ENCODE results near the gene SLC45A2. TPM values are rescaled to one million over a fixed set of nuclear protein-coding genes. Genes with fewer than 3 reads are reported as not detected.
"Not testable (repeated sequence)": the region's sequence is repeated elsewhere in the genome, so short reads cannot be mapped to it uniquely, and the experiment has no call there.

SLC45A2 gene
- total RNA-seq, 1 donor from 2014 or later = 0.16 TPM

DNA sequence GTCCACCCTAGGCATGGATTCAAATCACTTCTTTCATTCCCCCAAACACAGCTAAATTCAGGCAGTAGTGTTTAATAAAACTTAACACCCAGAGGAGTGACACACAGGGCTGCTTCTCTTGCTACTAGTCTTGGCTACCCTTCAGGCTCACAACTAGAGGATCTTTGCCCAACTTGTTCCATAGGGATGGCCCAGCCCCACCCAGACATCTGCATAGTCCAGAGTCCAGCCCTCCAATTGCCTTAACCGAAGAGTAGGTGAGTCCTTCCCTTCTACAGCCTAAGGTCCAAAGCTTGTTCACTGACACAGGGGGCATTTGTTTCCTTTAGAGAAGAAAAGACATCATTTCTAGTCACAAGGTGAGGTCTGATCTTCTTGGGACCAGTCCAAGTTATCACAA, 63.5 kb downstream of the SLC45A2 start:
- no peak for DNase-seq

DNA sequence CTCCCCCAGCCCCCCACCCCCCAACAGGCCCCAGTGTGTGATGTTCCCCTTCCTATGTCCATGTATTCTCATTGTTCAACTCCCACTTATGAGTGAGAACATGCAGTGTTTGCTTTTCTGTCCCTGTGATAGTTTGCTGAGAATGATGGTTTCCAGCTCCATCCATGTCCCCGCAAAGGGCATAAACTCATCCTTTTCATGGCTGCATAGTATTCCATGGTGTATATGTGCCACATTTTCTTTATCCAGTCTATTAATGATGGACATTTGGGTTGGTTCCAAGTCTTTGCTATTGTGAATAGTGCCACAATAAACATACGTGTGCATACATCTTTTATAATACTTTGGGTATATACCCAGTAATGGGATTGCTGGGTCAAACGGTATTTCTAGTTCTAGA, 69.6 kb downstream of the SLC45A2 start:
- not testable (repeated sequence) for DNase-seq

DNA sequence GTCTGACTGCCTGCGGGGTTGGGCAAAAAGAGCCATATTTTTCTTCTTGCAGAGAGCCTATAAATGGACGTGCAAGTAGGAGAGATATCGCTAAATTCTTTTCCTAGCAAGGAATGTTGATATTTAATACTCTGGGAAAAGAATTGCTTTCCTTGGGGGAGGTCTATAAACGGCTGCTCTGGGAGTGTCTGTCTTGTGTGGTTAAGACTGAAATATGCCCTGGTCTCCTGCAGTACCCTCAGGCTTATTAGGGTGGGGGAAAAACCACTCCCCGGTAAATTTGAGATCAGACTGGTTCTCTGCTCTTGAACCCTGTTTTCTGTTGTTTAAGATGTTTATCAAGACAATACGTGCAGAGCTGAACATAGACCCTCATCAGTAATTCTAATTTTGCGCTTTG, 78.2 kb downstream of the SLC45A2 start:
- not testable (repeated sequence) for DNase-seq

DNA sequence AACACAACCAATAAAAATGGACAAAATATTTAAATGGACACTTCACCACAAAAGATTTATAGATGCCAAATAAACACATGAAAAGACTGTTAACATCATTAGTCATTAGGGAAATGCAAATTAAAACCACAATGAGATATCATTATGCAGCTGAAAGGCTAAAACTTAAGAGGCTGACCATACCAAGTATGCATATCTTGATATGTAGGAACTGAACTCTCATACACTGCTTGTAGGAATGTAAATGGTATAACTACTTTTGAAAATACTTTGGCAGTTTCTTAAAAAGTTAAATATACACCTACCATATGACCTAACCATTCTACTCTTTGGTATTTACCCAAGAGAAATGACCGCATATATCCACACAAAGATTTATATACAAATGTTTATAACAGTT, 79.1 kb downstream of the SLC45A2 start:
- no peak for DNase-seq

DNA sequence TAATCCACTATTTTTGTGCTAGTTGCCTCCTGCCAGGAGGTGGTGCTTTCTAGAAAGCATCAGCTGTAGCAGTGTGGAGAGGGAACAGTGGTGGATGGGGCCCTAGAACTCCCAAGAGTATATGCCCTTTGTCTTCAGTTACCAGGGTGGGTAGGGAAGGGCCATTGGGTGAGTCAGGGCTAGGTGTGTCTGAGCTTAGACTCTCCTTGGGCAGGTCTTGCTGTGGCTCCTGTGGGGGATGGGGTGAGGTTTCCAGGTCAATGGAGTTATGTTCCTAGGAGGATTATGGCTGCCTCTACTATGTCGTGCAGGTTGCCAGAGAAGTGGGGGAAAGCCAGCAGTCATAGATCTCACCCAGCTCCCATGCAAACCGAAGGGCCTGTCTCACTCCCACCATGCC, 81.4 kb downstream of the SLC45A2 start:
- no peak for DNase-seq

DNA sequence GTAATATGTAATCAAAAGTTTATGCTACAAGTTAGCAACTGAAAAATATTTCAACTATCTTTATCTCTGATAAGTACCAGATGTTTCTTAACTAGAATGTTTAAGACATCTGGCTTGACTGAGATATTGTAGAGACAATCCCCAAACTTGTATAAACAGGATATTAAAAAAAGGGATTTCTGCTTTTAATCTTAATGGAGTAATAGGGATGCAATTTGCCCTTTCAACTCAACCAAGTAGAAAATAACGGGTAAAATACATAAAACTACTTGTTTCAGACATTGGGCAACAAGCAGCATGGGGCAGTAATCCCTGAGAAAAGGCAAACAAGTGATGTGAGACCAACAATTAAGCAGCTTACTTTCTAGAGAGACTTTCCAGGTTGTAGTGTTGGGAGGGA, 83.3 kb downstream of the SLC45A2 start:
- no peak for DNase-seq

Small RNAs within 50 kb of the gene (small RNA-seq; reads per million reads assigned to genes)
- gene AC139783.1 = not detected

Other genes starting within 250 kb of the SLC45A2 start
- gene ADAMTS12, start 92.7 kb downstream of the SLC45A2 start, total RNA-seq = 1.2 TPM
- gene RXFP3, start 48.3 kb downstream of the SLC45A2 start, total RNA-seq = 0.94 TPM
- 10.6 TPM for gene AMACR, start 23.4 kb upstream of the SLC45A2 start, total RNA-seq
- 11.7 TPM for gene C1QTNF3, start 58.5 kb upstream of the SLC45A2 start, total RNA-seq